Prostate gland (tissue), 2 donors: Measurements from ENCODE around the gene AP5S1. TPM values are rescaled to one million over a fixed set of nuclear protein-coding genes. Genes with fewer than 3 reads are reported as not detected.

Source experiments
- DNase-seq: peaks from one replicate; pipeline ENCODE4 v3.0.0-alpha.2; 2019; ENCODE audit warnings: low spot score
- H3K27ac ChIP-seq, 2 donors: fragments of 200-600 bp; sonication (generic); 2 replicates each; pipeline ENCODE4 v1.5.1; 2017 to 2019
- H3K27me3 ChIP-seq: fragments of 200-600 bp; sonication (generic); replicated peaks from 2 replicates; pipeline ENCODE4 v1.5.1; 2019; ENCODE audit not compliant: insufficient read depth
- H3K36me3 ChIP-seq, 2 donors: fragments of 200-600 bp; sonication (generic); 1 replicate in 1 of 2; 2 replicates in 1 of 2; pipeline versions ENCODE4 v1.5.1 to v1.8.1; 2017 to 2019
- H3K4me1 ChIP-seq: fragments of 200-600 bp; sonication (generic); replicated peaks from 2 replicates; pipeline ENCODE4 v1.5.1; 2019
- H3K4me3 ChIP-seq, 2 donors: fragments of 200-600 bp; sonication (generic); 2 replicates each; pipeline ENCODE4 v1.5.1; 2017 to 2019
- H3K9me3 ChIP-seq: fragments of 200-600 bp; sonication (generic); 2 replicates; pipeline ENCODE4 v1.5.1; 2017
- CTCF ChIP-seq, 4 experiments: fragments of 200-600 bp in 2 of 4; fragments of 450-650 bp in 2 of 4; sonication (generic) in 2 of 4; IDR thresholded peaks; 1 replicate in 3 of 4; 2 replicates in 1 of 4; pipeline ENCODE4 v1.5.1; 2016 to 2019; ENCODE audit warnings: antibody characterized with exemption in 4 of 4, mild to moderate bottlenecking in 2 of 4, moderate library complexity in 2 of 4
- POLR2A ChIP-seq: fragments of 450-650 bp; IDR thresholded peaks from one replicate; pipeline ENCODE4 v1.6.1; 2016; ENCODE audit warnings: antibody characterized with exemption, mild to moderate bottlenecking
- POLR2AphosphoS5 ChIP-seq: sonication (generic); formaldehyde crosslinking; IDR thresholded peaks from one replicate; pipeline ENCODE4 v1.6.1; 2017; ENCODE audit warnings: antibody characterized with exemption
- WGBS: methylation state at CpG from one replicate; pipeline ENCODE4 v1.1.5; 2018; 5-methylcytosine and 5-hydroxymethylcytosine counted together
- intact Hi-C: fragments of 100-400 bp; cut with DNase I; formaldehyde crosslinking; loops from one replicate; pipeline ENCODE4 v1.14.2; 2022
- total RNA-seq, 2 donors: library from RNA; depleted of rRNA; stranded (reverse); fragments of >200 nt; gene quantifications; one replicate each; pipeline ENCODE4 v1.1.0, GENCODE V29; 2016

AP5S1 gene
- total RNA-seq, 2 donors from 2014 or later, result 21.1 to 28.0 TPM

GRCh38 chr20:3804254-3804751 lies 16.0 kb upstream of the AP5S1 start:
- Histone ChIP-seq H3K4me3 (no peak overlapping the region), H3K27ac (no peak overlapping the region), H3K27me3 (no peaks in the 10 kb centered on the region), H3K9me3 (no peaks in the 10 kb centered on the region), H3K4me1 (peaks cover 5% of the 10 kb centered on the region), H3K36me3 (no peaks in the 10 kb centered on the region)
- no peak for DNase-seq
- intact Hi-C loops, result no loop called here
- 76% methylated on average over 11 of the region's 11 CpGs for WGBS
- TF ChIP-seq POLR2A, result no peak
- TF ChIP-seq CTCF (IDR thresholded peaks at IDR 0.05), result no peak
- no peak for TF ChIP-seq POLR2AphosphoS5

- Histone ChIP-seq H3K4me3 (no peak overlapping the region), H3K9me3 (no peaks in the 10 kb centered on the region), H3K36me3 (no peaks in the 10 kb centered on the region), H3K27ac (no peak overlapping the region), H3K4me1 (peaks cover 5% of the 10 kb centered on the region), H3K27me3 (no peaks in the 10 kb centered on the region)
- intact Hi-C loops, result no loop called here
- 91% methylated on average over 11 of the region's 11 CpGs for WGBS
- no peak for TF ChIP-seq POLR2AphosphoS5
- TF ChIP-seq CTCF (IDR thresholded peaks at IDR 0.05), result no peak
- no peak for TF ChIP-seq POLR2A
- no peak for DNase-seq
Observed at GRCh38 chr20:3804781-3805180, 15.6 kb upstream of the AP5S1 start.

- intact Hi-C loops, result no loop called here
- no peak for DNase-seq
- Histone ChIP-seq H3K36me3 (no peaks in the 10 kb centered on the region), H3K27ac (peak overlapping the region; percentile 82 to 87), H3K4me3 (no peak overlapping the region), H3K4me1 (peaks cover 10% of the 10 kb centered on the region), H3K9me3 (no peaks in the 10 kb centered on the region), H3K27me3 (no peaks in the 10 kb centered on the region)
- 95% methylated on average over 3 of the region's 3 CpGs for WGBS
- TF ChIP-seq POLR2A (no peak), CTCF (IDR thresholded peaks at IDR 0.05) (no peak), POLR2AphosphoS5 (no peak)
Observed at GRCh38 chr20:3808544-3808943, 11.8 kb upstream of the AP5S1 start.

GRCh38 chr20:3811467-3812258 lies 8.7 kb upstream of the AP5S1 start:
- intact Hi-C loops, result no loop called here
- peaks cover 10% of the 10 kb centered on the region for H3K4me1 ChIP-seq

More at GRCh38 chr20:3811467-3812258, 8.7 kb upstream of the AP5S1 start:
- H3K27me3 ChIP-seq, result no peaks in the 10 kb centered on the region
- H3K9me3 ChIP-seq, result no peaks in the 10 kb centered on the region
- peak; percentile 43 for TF ChIP-seq POLR2A
- TF ChIP-seq POLR2AphosphoS5, result peak; percentile 99
- no peak for TF ChIP-seq CTCF (IDR thresholded peaks at IDR 0.05)
- no peaks in the 10 kb centered on the region for H3K36me3 ChIP-seq
- H3K27ac ChIP-seq, result peak overlapping the region; percentile 85 to 90
- peak overlapping the region; percentile 15 to 27 for H3K4me3 ChIP-seq
- 4% methylated on average over 20 of the region's 20 CpGs for WGBS
- DNase-seq, result peak; percentile 97
